Activated T-helper 1 cell treated with anti-CD3 and anti-CD28 coated beads, Interleukin-12 subunit alpha, Interleukin-12 subunit beta, Interleukin-2, Interleukin-4 antibody, amounts not matched to agents 30 ng/mL and 10 ng/mL and 1 ng/mL, durations not matched to agents 14 hours and 24 hours and 36 hours (primary cell): Measurements from ENCODE around the gene MAPK7. TPM values are rescaled to one million over a fixed set of nuclear protein-coding genes. Genes with fewer than 3 reads are reported as not detected.

Source experiments
- DNase-seq: peaks from one replicate; pipeline ENCODE4 v3.0.0; 2021; ENCODE audit warnings: low spot score
- H3K27ac Mint-ChIP-seq: one replicate; pipeline ENCODE4 v1.8.0; 2021; ENCODE audit warnings: mild to moderate bottlenecking, mixed read lengths
- H3K27me3 Mint-ChIP-seq: one replicate; pipeline ENCODE4 v1.8.0; 2022; ENCODE audit warnings: mild to moderate bottlenecking, moderate library complexity, mixed read lengths; ENCODE audit not compliant: insufficient read depth
- H3K36me3 Mint-ChIP-seq: one replicate; pipeline ENCODE4 v1.8.0; 2021; ENCODE audit warnings: low read depth, mixed read lengths
- H3K4me1 Mint-ChIP-seq: one replicate; pipeline ENCODE4 v1.8.0; 2021; ENCODE audit warnings: low read depth, mixed read lengths
- H3K4me3 Mint-ChIP-seq: one replicate; pipeline ENCODE4 v1.8.0; 2021; ENCODE audit warnings: mild to moderate bottlenecking, moderate library complexity, mixed read lengths
- H3K9me3 Mint-ChIP-seq: one replicate; pipeline ENCODE4 v1.8.0; 2021; ENCODE audit warnings: mixed read lengths
- intact Hi-C: fragments of 100-400 bp; cut with micrococcal nuclease; formaldehyde crosslinking; loops from one replicate; pipeline ENCODE4 v1.15.1; 2024
- total RNA-seq: library from RNA; stranded (reverse); gene quantifications from 2 replicates; pipeline ENCODE4 v1.2.3, GENCODE V29; 2022

Gene MAPK7
- total RNA-seq: 17.2 and 20.7 TPM in 2 replicates

DNA sequence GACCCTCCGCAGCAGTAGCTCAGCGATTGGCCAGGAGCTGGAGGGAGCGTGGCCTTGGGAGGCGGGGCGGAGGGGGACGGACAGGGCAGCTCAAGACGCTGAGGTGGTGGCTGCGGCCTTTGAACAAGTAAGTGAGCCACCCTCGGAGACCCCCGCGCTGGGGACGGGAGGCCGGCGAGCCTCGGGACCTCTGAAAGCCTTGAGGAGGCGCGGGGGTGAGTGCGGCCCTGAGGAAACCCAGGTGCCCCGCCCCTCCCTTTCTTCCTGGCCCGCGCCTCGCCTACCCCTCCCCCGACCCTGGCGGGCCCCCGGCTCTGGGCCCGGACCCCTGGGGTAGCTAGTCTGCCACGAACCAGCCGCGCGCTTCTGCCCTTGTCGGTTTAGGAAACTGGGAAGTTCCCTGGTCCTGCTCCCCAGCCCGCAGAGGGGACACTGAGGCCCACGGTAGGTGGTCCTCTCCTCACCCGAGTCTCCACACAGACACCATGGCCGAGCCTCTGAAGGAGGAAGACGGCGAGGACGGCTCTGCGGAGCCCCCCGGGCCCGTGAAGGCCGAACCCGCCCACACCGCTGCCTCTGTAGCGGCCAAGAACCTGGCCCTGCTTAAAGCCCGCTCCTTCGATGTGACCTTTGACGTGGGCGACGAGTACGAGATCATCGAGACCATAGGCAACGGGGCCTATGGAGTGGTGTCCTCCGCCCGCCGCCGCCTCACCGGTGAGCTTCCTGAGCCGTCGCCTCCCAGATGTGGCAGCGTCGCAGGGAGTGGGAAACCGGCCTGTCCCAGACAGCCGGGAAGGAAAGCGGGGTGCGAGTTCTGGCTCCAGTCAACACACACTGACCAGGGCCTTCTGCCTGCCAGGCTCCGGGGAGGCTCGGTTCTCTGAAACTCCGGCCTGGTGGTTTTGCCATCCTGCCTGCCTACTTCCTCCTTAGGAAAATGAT, at the start of gene MAPK7:
MAPK7 (plus strand) TSS at position 83 of the 945 bp plus-strand sequence; CDS start at position 486, 403 bp downstream.
- intact Hi-C loops: loop anchor here (1.0 to 5.0 kb wide), 6 partner anchors 69 to 1406 kb away; partner anchors contain the start of genes ALDH3A2, DRC3, PRPSAP2 and TOM1L2
- Mint-ChIP-seq H3K4me3 (peak within 1 kb of the TSS; percentile 98), H3K9me3 (no peaks in the 10 kb centered on the region), H3K4me1 (peaks cover 34% of the 10 kb centered on the region), H3K27me3 (no peaks in the 10 kb centered on the region), H3K27ac (peak within 1 kb of the TSS; percentile 99), H3K36me3 (peaks cover 12% of the 10 kb centered on the region)
- no peak for DNase-seq

DNA sequence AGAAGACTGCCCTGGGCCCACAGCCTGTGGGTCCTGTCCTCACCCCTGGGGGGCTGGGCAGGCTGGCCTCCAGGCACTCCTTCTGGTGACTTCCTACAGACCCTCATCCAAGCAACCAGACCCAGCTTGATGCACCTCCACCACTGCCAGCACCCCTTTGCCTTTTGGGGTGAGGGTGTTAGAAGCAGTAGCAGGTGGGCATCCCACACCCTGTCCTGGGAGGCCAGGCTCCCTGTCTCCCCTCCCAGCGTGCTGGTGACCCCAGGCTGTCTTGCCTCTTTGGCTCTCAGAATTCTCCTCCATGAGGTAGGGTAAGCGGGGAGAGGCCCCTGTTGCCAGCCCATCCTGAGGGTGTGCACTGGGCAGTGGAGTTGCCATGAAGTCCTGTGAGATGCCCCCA, 49.2 kb upstream of the MAPK7 start:
- peaks cover 5% of the 10 kb centered on the region for H3K4me1 Mint-ChIP-seq
- H3K27ac Mint-ChIP-seq: no peak overlapping the region
- peaks cover 14% of the 10 kb centered on the region for H3K9me3 Mint-ChIP-seq
- peaks cover 4% of the 10 kb centered on the region for H3K27me3 Mint-ChIP-seq
- no peak overlapping the region for H3K4me3 Mint-ChIP-seq
- H3K36me3 Mint-ChIP-seq: no peaks in the 10 kb centered on the region
- intact Hi-C loops: no loop called here
- no peak for DNase-seq

DNA sequence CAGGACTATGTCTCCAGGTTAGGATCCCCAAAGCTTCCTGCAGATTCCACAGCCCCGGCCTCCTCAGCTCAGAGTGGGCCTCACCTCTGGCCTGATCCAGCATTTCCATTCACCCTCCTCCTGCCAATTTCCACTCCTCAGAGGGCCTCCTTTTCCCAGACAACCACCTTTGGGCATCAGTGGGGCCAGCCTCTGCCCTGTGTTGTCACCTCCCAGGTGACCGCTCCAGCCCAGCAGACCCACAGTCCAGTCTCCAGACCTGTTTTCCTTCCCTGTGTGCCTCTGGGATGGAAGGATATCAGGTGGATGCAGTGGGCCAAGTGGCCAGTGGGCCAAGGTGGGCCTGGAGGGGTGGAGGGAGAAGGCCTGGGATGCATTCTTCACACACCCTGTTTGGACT, 48.5 kb upstream of the MAPK7 start:
- Mint-ChIP-seq H3K4me1 (peaks cover 5% of the 10 kb centered on the region), H3K4me3 (no peak overlapping the region), H3K27me3 (peaks cover 4% of the 10 kb centered on the region), H3K27ac (no peak overlapping the region), H3K9me3 (peaks cover 13% of the 10 kb centered on the region), H3K36me3 (no peaks in the 10 kb centered on the region)
- intact Hi-C loops: no loop called here
- DNase-seq: no peak

DNA sequence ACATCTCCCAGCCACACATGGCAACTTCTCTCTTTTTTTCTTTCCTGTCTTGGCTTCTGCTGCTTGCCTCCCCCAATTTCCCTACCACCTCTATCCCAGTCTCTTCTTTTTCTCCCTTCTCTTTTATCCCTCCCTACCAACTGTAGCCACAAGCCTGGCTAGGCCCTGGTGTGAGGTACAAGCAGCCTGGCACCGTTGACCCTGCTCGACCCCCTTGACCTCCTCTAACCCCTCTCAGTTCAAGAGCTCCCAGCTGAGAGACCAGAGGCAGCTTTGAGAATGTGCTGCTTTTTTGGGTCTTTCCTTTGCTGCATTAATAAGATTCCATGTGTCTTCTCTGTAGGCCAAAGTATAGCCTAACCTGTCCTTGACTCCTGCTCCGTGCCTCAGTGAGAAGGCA, 48.0 kb upstream of the MAPK7 start:
- Mint-ChIP-seq H3K27me3 (peaks cover 1% of the 10 kb centered on the region), H3K27ac (no peak overlapping the region)
- no peak for DNase-seq

DNA sequence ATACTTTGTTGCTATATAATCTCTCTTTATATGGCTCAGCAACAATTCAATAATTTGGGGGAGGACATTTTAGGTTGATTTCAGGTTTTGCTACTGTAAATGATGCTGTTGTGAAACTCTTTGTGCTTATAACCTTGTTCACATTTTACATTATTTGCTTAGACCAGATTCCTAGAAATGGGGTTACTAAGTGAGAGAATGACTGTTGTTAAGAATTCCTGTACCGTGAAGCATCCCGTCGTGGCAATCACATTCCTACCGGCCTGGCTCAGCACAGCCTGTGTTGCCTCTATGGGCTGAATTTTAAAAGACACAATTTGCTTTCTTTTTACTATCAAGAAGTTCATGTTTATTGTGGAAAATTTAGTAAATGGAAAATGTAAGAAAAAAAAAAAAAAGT, 47.2 kb upstream of the MAPK7 start:
- intact Hi-C loops: no loop called here
- no peak for DNase-seq
- Mint-ChIP-seq H3K4me1 (peaks cover 5% of the 10 kb centered on the region), H3K27ac (no peak overlapping the region), H3K4me3 (no peak overlapping the region), H3K27me3 (peaks cover 1% of the 10 kb centered on the region), H3K36me3 (no peaks in the 10 kb centered on the region), H3K9me3 (no peaks in the 10 kb centered on the region)

More for the DNA sequence above, 48.0 kb upstream of the MAPK7 start:
- no peak overlapping the region for H3K4me3 Mint-ChIP-seq
- intact Hi-C loops: no loop called here
- H3K36me3 Mint-ChIP-seq: no peaks in the 10 kb centered on the region
- peaks cover 9% of the 10 kb centered on the region for H3K9me3 Mint-ChIP-seq
- peaks cover 5% of the 10 kb centered on the region for H3K4me1 Mint-ChIP-seq

DNA sequence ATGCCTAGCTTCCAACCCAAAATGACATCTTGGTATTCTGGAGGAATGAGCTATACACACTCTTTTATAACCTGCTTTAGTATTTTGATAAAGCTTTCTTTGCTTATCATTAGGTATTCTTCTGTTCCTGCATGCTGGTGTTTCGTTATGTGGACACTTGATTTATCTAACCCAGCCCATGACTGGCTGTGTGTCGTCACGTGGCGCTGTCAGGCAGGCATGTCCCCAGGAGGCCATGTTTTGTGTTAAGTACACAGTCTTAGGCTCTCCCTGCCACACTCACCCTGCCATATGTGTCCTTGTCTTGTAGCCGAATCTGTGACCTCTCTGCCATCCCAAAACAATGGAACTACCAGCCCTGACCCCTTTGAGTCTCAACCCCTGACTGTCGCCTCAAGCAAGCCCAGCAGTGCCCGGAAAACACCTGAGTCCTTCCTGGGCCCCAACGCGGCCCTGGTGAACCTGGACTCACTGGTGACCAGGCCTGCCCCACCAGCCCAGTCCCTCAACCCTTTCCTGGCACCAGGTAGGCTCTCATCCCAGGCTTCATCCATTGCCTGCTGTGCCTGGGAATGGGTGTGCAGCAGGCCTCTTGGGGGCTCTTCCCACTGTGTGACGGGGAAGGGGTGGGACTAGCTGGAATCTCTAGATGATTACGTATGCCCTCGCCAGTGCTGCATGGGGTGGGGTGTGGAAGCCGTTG, 46.6 kb upstream of the MAPK7 start:
- H3K9me3 Mint-ChIP-seq: no peaks in the 10 kb centered on the region

DNA sequence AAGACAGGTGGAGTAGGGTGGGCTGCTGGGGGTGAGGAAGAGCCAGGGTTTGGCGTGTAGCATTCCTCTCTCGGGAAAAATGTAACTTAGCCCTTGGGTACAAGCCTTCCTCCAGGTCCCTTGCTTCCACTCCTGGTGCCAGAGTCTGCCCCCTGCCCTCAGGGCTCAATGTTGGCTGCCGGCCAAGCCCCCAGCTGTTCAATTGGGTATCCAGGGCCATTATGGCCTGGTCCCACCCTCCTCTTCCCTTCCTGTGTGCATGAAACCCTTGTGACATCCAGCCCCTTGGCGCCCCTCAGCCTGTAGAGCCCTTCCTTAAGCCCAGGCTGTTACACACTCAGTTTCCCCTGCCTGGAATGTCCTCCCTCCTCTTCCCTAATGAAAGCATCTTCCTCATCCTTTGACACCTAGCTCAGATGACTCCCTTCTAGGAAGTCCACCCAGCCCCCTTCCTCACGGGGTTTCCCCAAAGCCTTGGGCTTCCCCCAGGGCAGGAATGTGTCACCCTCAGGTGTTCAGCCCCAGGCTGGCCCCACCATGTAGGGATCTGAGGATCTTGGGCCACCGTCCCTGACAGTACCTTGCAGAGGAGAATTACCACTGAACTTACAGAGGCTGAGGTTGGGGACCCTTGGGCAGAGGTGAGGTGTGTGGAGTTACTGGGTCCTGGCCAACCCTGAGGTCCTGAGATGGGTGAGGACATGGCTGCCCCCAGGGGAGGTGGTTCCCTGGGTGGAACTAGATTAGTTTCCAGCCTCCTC, 45.7 kb upstream of the MAPK7 start:
- H3K4me3 Mint-ChIP-seq: no peak overlapping the region
- H3K27ac Mint-ChIP-seq: no peak overlapping the region
- intact Hi-C loops: no loop called here
- no peak for DNase-seq
- peaks cover 5% of the 10 kb centered on the region for H3K27me3 Mint-ChIP-seq
- no peaks in the 10 kb centered on the region for H3K9me3 Mint-ChIP-seq
- peaks cover 5% of the 10 kb centered on the region for H3K4me1 Mint-ChIP-seq
- H3K36me3 Mint-ChIP-seq: no peaks in the 10 kb centered on the region

More for the DNA sequence above, 46.6 kb upstream of the MAPK7 start:
- DNase-seq: no peak
- H3K4me3 Mint-ChIP-seq: no peak overlapping the region
- H3K27ac Mint-ChIP-seq: no peak overlapping the region
- peaks cover 5% of the 10 kb centered on the region for H3K4me1 Mint-ChIP-seq
- no peaks in the 10 kb centered on the region for H3K36me3 Mint-ChIP-seq
- H3K27me3 Mint-ChIP-seq: peaks cover 1% of the 10 kb centered on the region
- intact Hi-C loops: no loop called here

DNA sequence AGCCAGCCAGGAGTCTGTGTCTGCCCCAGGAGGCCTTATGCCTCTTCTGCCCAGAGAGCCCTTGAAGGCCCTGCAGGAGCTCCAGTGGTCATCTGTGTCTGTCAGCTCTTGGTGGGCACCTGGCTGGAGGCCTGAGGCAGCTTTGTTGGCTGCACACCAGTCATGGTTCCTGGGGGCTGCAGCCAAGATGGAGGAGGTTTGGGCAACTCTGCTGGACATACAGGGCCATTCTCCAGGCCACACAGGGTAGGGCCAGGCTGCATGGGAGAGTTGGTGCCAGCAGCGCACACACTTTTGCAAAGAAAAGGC, 45.2 kb upstream of the MAPK7 start:
- H3K27me3 Mint-ChIP-seq: peaks cover 5% of the 10 kb centered on the region
- no peak overlapping the region for H3K27ac Mint-ChIP-seq
- no peaks in the 10 kb centered on the region for H3K9me3 Mint-ChIP-seq
- H3K4me3 Mint-ChIP-seq: no peak overlapping the region
- intact Hi-C loops: no loop called here
- no peak for DNase-seq
- H3K4me1 Mint-ChIP-seq: peaks cover 5% of the 10 kb centered on the region
- H3K36me3 Mint-ChIP-seq: no peaks in the 10 kb centered on the region

DNA sequence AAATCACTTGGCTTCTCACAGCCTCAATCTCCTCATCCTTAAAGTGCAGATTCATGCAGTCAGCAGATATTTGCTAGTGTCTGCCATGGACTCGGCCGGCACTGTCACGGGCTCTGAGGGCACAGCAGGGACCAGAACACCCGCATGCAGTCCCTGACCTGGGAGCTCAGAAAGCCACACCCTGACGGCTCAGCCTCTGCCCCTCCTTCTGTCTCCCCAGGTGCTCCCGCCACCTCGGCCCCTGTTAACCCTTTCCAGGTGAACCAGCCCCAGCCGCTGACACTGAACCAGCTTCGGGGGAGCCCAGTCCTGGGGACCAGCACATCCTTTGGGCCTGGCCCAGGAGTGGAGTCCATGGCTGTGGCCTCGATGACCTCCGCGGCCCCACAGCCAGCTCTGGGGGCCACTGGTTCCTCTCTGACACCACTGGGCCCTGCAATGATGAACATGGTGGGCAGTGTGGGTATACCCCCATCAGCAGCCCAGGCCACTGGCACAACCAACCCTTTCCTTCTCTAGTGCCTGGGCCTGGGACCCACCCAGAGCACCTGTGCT, 44.5 kb upstream of the MAPK7 start:
- Mint-ChIP-seq H3K9me3 (no peaks in the 10 kb centered on the region), H3K27ac (no peak overlapping the region), H3K4me1 (peaks cover 5% of the 10 kb centered on the region), H3K27me3 (peaks cover 5% of the 10 kb centered on the region), H3K36me3 (no peaks in the 10 kb centered on the region), H3K4me3 (no peak overlapping the region)
- intact Hi-C loops: no loop called here
- no peak for DNase-seq

DNA sequence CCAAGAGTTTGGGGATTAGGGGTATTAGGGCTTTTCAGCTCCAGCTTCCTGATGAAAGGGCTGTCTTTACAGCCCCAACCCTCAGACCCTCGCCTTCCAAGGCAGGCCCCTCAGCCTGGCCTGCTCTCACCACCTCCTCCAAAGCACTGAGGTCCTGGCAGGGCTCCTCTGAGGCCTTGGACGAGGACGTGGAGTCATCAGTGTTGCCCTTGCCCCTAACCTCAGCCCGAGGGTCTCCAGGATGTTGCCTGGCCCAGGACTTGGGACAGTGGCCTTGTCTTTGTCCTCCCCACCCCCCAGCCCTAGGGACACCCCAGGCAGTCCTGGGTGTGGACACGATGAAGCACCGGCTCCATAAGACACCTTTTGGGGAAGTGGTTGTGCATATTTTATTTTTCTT, 44.0 kb upstream of the MAPK7 start:
- intact Hi-C loops: no loop called here
- Mint-ChIP-seq H3K4me3 (no peak overlapping the region), H3K27ac (no peak overlapping the region), H3K4me1 (peaks cover 5% of the 10 kb centered on the region), H3K36me3 (no peaks in the 10 kb centered on the region), H3K27me3 (peaks cover 5% of the 10 kb centered on the region), H3K9me3 (no peaks in the 10 kb centered on the region)
- no peak for DNase-seq

DNA sequence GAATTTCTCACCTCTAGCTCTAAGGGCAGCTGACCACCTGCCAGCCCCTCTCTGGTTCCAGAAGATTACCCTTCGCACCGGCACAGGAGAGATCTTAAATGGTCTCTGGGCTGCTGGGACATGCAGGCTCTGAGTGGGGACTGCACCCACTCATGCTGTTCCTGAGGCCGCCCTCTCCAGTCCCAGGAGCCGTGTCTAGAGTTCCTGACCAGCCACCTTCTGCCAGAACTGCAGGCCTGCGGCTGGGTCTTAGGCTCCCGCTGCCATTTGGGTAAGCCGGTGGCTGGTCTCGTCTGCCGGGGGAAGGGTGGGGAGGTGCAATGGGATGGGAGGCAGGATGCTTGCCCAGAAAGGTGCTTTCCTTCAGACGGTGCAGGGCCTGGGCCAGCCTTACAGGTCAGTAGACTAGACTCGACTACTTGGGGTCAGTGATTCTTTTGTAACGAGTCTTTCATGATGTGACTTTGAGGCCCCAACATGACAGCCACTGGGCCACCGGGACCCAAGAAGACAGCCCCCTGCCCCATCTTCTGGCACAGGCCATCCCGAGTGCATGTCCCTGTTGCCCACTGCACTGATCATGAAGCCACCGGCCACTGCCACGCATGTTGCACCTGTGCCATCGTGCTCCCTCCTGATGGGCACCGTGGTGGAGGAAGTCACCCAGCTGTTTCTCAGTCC, 42.2 kb upstream of the MAPK7 start:
- Mint-ChIP-seq H3K4me3 (no peak overlapping the region), H3K27ac (no peak overlapping the region), H3K27me3 (peaks cover 3% of the 10 kb centered on the region), H3K36me3 (no peaks in the 10 kb centered on the region), H3K9me3 (no peaks in the 10 kb centered on the region), H3K4me1 (peaks cover 5% of the 10 kb centered on the region)
- intact Hi-C loops: no loop called here
- DNase-seq: no peak
